ENCODE results near the gene LOXL4.

The LOXL4 gene

GRCh38 chr10:98249134-98249533, 18.9 kb downstream of the LOXL4 start:
- DNase-seq (ENCODE audit: low read depth in 1 of 2, low spot score in 1 of 2): no peak

GRCh38 chr10:98248018-98248417, 20.0 kb downstream of the LOXL4 start:
- Histone ChIP-seq H3K27me3 (ENCODE audit: insufficient read depth, poor library complexity, severe bottlenecking) (no peaks in the 10 kb centered on the region), H3K4me3 (replicated peaks; ENCODE audit: insufficient read depth, low read length) (no peak overlapping the region), H3K27ac (replicated peaks) (no peak overlapping the region)
- TF ChIP-seq CTCF (IDR thresholded peaks at IDR 0.05; ENCODE audit: insufficient read depth, low read length) (no peak), GABPA (IDR thresholded peaks at IDR 0.05; ENCODE audit: low read depth) (no peak), REST (IDR thresholded peaks at IDR 0.05; ENCODE audit: insufficient replicate concordance, low read depth) (no peak), POLR2AphosphoS5 (IDR thresholded peaks at IDR 0.05; ENCODE audit: low read depth) (no peak), SPI1 (IDR thresholded peaks at IDR 0.05; ENCODE audit: borderline replicate concordance, low read depth) (no peak)
- no peak for DNase-seq (ENCODE audit: low read depth in 1 of 2, low spot score in 1 of 2)

More at GRCh38 chr10:98249134-98249533, 18.9 kb downstream of the LOXL4 start:
- TF ChIP-seq CTCF (IDR thresholded peaks at IDR 0.05; ENCODE audit: insufficient read depth, low read length) (no peak), POLR2AphosphoS5 (IDR thresholded peaks at IDR 0.05; ENCODE audit: low read depth) (no peak), GABPA (IDR thresholded peaks at IDR 0.05; ENCODE audit: low read depth) (no peak), SPI1 (IDR thresholded peaks at IDR 0.05; ENCODE audit: borderline replicate concordance, low read depth) (no peak)
- Histone ChIP-seq H3K27me3 (ENCODE audit: insufficient read depth, poor library complexity, severe bottlenecking) (no peaks in the 10 kb centered on the region), H3K4me3 (replicated peaks; ENCODE audit: insufficient read depth, low read length) (no peak overlapping the region), H3K27ac (replicated peaks) (no peak overlapping the region)

GRCh38 chr10:98246911-98247805, 20.8 kb downstream of the LOXL4 start:
- Histone ChIP-seq H3K4me3 (replicated peaks; ENCODE audit: insufficient read depth, low read length) (no peak overlapping the region), H3K27ac (replicated peaks) (no peak overlapping the region), H3K27me3 (ENCODE audit: insufficient read depth, poor library complexity, severe bottlenecking) (no peaks in the 10 kb centered on the region)
- TF ChIP-seq POLR2AphosphoS5 (IDR thresholded peaks at IDR 0.05; ENCODE audit: low read depth) (no peak), REST (IDR thresholded peaks at IDR 0.05; ENCODE audit: insufficient replicate concordance, low read depth) (no peak), SPI1 (IDR thresholded peaks at IDR 0.05; ENCODE audit: borderline replicate concordance, low read depth) (no peak), CTCF (IDR thresholded peaks at IDR 0.05; ENCODE audit: insufficient read depth, low read length) (no peak), GABPA (IDR thresholded peaks at IDR 0.05; ENCODE audit: low read depth) (no peak)
- DNase-seq (ENCODE audit: low read depth in 1 of 2, low spot score in 1 of 2): no peak
